ENCODE measurements around the gene RER1. TPM values are rescaled to one million over a fixed set of nuclear protein-coding genes. Genes with fewer than 3 reads are reported as not detected.

Gene RER1
- total RNA-seq, 3 donors from 2014 or later = 58.3 to 75.1 (median 70.4) TPM

DNA sequence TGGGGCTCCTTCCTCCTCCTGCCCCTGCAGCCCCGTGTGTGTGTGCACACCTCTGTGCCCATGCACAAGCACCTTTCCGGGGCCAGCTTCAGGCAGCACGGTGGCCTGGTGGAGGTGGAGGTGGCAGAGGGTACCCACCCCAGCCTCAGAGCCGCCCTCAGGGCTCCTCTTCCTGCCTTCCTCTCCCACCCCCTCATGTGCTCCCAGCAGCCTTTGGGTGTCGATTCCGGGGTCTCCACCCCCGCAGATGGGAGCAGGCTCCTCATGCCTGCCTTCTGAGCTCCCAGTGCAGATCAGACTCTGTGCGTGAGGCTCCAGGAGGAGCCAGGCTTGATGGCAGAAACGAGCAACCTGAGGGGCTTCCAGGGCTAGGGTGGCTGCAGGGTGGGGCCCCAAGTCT is 55.2 kb downstream of the RER1 start:
- H3K9me3 ChIP-seq = no peaks in the 10 kb centered on the region
- H3K36me3 ChIP-seq = no peaks in the 10 kb centered on the region
- no peaks in the 10 kb centered on the region for H3K4me1 ChIP-seq
- H3K4me3 ChIP-seq = no peak overlapping the region
- H3K27ac ChIP-seq = no peak overlapping the region
- no peak for TF ChIP-seq POLR2A (IDR thresholded peaks at IDR 0.05)
- TF ChIP-seq POLR2AphosphoS5 (IDR thresholded peaks at IDR 0.05) = no peak
- TF ChIP-seq, protein P1, sequence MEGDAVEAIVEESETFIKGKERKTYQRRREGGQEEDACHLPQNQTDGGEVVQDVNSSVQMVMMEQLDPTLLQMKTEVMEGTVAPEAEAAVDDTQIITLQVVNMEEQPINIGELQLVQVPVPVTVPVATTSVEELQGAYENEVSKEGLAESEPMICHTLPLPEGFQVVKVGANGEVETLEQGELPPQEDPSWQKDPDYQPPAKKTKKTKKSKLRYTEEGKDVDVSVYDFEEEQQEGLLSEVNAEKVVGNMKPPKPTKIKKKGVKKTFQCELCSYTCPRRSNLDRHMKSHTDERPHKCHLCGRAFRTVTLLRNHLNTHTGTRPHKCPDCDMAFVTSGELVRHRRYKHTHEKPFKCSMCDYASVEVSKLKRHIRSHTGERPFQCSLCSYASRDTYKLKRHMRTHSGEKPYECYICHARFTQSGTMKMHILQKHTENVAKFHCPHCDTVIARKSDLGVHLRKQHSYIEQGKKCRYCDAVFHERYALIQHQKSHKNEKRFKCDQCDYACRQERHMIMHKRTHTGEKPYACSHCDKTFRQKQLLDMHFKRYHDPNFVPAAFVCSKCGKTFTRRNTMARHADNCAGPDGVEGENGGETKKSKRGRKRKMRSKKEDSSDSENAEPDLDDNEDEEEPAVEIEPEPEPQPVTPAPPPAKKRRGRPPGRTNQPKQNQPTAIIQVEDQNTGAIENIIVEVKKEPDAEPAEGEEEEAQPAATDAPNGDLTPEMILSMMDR (IDR thresholded peaks at IDR 0.05) = no peak
- H3K27me3 ChIP-seq = peaks cover 4 to 42% of the 10 kb centered on the region in 2 donors
- intact Hi-C loops (cut with DNase I; ENCODE audit: low total_unique reads) = no loop called here
- no peak for DNase-seq (ENCODE audit: low spot score in 2 of 2)

DNA sequence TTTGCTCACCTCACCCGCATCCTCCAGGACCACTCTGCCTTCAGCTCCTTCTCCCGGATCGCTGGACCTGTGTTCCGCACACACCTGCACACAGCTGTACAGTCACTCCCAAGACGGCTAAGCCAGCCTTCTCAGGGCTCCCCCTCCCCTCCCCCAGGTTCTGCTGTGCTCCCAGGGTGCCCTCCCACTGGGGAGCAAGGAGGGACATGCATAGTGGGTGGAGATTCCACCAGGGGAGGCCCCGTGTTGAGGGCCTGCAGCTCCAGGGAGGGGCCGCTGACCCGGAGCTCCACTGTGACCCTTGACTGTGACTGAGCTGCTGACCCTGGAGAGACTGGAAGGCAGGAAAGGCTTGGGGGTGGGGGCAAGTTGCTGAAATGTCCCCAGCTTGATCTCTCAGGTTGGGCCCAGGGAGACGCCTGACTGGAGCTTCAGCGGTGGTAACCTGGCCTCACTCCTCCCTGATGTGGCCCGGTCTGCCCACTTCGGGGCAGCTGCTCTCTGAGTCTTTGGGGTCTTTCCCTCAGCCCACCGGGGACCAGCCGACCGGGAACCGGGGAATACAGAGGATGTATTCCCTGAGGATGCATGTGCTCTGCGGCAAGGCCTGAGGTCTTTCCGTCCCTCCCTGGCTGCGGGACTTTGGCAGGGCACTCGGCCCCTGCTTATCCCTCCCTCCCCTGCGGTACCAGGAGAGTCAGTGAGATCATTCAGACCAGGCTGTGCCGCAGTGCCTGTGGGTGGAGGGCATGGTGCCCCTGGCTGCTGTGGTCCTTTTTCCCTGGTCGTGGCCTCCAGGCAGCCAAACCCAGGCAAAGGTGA is 55.8 kb downstream of the RER1 start:
- Histone ChIP-seq H3K4me1 (no peaks in the 10 kb centered on the region), H3K27ac (no peak overlapping the region), H3K4me3 (no peak overlapping the region), H3K27me3 (peaks cover 4 to 42% of the 10 kb centered on the region in 2 donors), H3K36me3 (no peaks in the 10 kb centered on the region), H3K9me3 (no peaks in the 10 kb centered on the region)
- TF ChIP-seq, protein P1 (IDR thresholded peaks at IDR 0.05) = no peak
- no peak for TF ChIP-seq POLR2AphosphoS5 (IDR thresholded peaks at IDR 0.05)
- TF ChIP-seq POLR2A (IDR thresholded peaks at IDR 0.05) = no peak
- DNase-seq (ENCODE audit: low spot score in 2 of 2) = no peak
- intact Hi-C loops (cut with DNase I; ENCODE audit: low total_unique reads) = no loop called here

DNA sequence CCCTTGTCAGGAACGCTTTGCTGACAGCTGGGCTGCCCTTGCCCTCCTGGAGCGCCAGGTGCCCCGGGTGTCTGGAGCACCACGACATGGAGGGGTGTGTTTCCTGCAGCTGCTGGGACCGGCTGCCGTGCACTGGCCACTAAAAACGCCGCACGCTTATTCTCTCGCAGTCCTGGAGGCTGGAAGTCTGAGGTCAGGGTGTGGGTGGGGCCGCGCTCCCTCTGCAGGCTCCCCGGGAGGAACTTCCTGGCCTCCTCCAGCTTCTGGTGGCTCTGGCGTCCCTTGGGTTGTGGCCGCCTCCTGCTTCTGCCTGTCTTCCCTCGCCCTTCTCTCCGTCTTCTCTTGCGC is 56.4 kb downstream of the RER1 start:
- H3K9me3 ChIP-seq = no peaks in the 10 kb centered on the region
- H3K4me1 ChIP-seq = no peaks in the 10 kb centered on the region
- H3K27me3 ChIP-seq = peaks cover 4 to 41% of the 10 kb centered on the region in 2 donors
- no peak for TF ChIP-seq POLR2AphosphoS5 (IDR thresholded peaks at IDR 0.05)
- TF ChIP-seq, protein P1 (IDR thresholded peaks at IDR 0.05) = no peak
- no peak for TF ChIP-seq POLR2A (IDR thresholded peaks at IDR 0.05)
- H3K36me3 ChIP-seq = no peaks in the 10 kb centered on the region
- no peak overlapping the region for H3K4me3 ChIP-seq
- DNase-seq (ENCODE audit: low spot score in 2 of 2) = no peak
- no peak overlapping the region for H3K27ac ChIP-seq
- intact Hi-C loops (cut with DNase I; ENCODE audit: low total_unique reads) = no loop called here

DNA sequence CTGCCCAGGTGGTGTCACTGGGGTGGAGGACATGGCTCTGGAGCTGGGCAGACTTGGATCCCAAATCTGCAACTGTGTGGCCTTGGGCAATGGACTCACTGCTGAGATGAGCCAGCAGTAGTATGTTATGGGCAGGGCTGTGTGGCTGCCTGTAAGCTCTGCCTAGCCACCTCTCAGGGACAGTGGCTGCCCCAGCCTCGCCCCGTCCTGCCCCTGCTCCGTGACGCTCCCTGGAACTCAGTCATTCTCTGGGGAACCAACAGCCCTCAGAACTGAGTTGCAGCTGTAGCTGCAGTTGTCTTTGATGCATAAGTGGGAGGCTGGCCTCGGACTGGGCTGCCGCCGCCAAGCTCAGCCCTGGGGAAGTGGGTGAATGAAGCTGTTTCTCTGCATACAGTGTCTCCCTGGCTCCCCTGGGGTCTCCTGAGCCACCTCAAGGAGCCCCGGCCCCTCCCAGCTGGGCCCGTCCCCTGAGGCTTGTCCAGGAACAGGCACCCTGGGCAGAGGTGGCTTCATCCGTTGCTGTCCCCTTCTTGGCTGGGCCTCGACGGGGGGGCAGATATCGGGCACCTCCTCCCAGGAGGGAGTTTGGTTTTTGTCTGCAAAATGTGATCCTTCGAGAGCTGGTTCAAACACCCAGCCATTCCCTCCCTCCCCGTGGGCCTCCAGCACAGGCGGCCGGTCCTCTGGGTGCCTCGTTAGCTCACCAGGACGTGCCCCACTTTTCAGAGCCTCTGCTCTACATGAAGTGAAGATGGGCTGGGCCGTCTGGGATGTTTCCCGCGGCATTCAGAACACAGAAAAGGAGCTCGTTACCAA is 58.2 kb downstream of the RER1 start:
- DNase-seq (ENCODE audit: low spot score in 2 of 2) = no peak
- intact Hi-C loops (cut with DNase I; ENCODE audit: low total_unique reads) = no loop called here
- Histone ChIP-seq H3K36me3 (no peaks in the 10 kb centered on the region), H3K4me1 (no peaks in the 10 kb centered on the region), H3K27ac (no peak overlapping the region), H3K9me3 (no peaks in the 10 kb centered on the region), H3K27me3 (peaks cover 0 to 42% of the 10 kb centered on the region in 2 donors), H3K4me3 (no peak overlapping the region)
- TF ChIP-seq, protein P1 (IDR thresholded peaks at IDR 0.05) = no peak
- no peak for TF ChIP-seq POLR2A (IDR thresholded peaks at IDR 0.05)

DNA sequence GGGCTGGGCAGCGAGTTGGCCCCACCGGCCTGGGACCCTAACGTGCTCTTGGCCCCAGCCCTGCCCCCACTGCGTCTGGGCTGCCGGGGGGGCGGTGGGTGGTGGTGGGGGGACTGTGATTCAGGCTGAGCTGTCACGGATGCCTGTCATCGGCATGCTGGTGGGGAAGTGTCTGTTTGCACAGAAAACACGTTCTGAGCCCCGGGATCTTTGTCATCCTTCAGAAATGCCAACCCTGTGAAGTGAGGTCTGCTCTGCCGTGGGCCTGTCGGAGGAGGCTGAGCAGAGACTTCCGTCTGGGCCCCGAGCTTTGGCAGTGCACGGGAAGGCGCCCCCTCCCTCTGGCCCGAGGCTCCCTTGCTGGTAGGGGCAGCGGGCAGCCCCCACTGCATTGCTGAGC is 60.1 kb downstream of the RER1 start:
- TF ChIP-seq POLR2A (IDR thresholded peaks at IDR 0.05) (no peak), POLR2AphosphoS5 (IDR thresholded peaks at IDR 0.05) (no peak)
- TF ChIP-seq, protein P1 (IDR thresholded peaks at IDR 0.05) = no peak
- H3K4me3 ChIP-seq = no peak overlapping the region
- H3K27ac ChIP-seq = no peak overlapping the region
- H3K36me3 ChIP-seq = no peaks in the 10 kb centered on the region
- intact Hi-C loops (cut with DNase I; ENCODE audit: low total_unique reads) = no loop called here
- no peaks in the 10 kb centered on the region for H3K9me3 ChIP-seq
- peaks cover 0 to 53% of the 10 kb centered on the region in 2 donors for H3K27me3 ChIP-seq
- no peaks in the 10 kb centered on the region for H3K4me1 ChIP-seq
- DNase-seq (ENCODE audit: low spot score in 2 of 2) = no peak

Data from breast epithelium (tissue), 4 donors.